HepG2 (cell line): ENCODE data around the gene CLEC9A. TPM values are rescaled to one million over a fixed set of nuclear protein-coding genes. Genes with fewer than 3 reads are reported as not detected.

Source experiments
- ATAC-seq: fragments of 200-7000 bp; cut with Tn5 transposase; 3 replicates; pipeline ENCODE4 v1.9.1; 2020; ENCODE audit warnings: mild to moderate bottlenecking, moderate library complexity
- BruUV-seq: library from RNA; stranded (reverse); fragments of 400-500 nt; replicated peaks from 2 replicates; lab custom pipeline; 2021; lab: Mats Ljungman, UMichigan
- CTCF ChIA-PET: fragments of 300-600 bp; formaldehyde crosslinking; extraction: SDS; loops from one replicate; lab custom pipeline; 2021; ENCODE audit warnings: low total read pairs, inconsistent platforms, low intra/inter-chr PET ratio; lab: Yijun Ruan, JAX
- POLR2A ChIA-PET: fragments of 350-600 bp; sonication (Branson Sonifier 250); formaldehyde crosslinking; loops from one replicate; lab custom pipeline; 2020; ENCODE audit warnings: antibody characterized with exemption, inconsistent platforms; lab: Yijun Ruan, JAX
- DNase-seq: peaks from one replicate; pipeline ENCODE4 v3.0.0-alpha.2; 2015; ENCODE audit warnings: low spot score
- FAIRE-seq: peaks from 3 replicates; lab custom pipeline; 2011; peaks lifted over from hg19 to GRCh38; lab: Jason Lieb, UNC
- H2AFZ ChIP-seq: one replicate; pipeline ENCODE4 v1.6.1; 2011; ENCODE audit warnings: low read length, inconsistent platforms
- H3K27ac ChIP-seq: fragments of 300-600 bp; 3 replicates; pipeline ENCODE4 v1.8.0; 2011; ENCODE audit warnings: mixed run types, mild to moderate bottlenecking, mixed read lengths, low read length, inconsistent platforms; ENCODE audit not compliant: insufficient read depth; ENCODE audit errors: extremely low read length
- H3K27me3 ChIP-seq, 2 experiments: fragments of 200-600 bp in 1 of 2; 2 replicates in 1 of 2; 3 replicates in 1 of 2; pipeline versions ENCODE4 v1.6.0 to v1.8.0; 2011; ENCODE audit warnings: low read length in 2 of 2, mild to moderate bottlenecking in 2 of 2, moderate library complexity in 2 of 2, inconsistent platforms in 1 of 2; ENCODE audit not compliant: insufficient read depth in 2 of 2, control insufficient read depth in 1 of 2
- H3K36me3 ChIP-seq, 2 experiments: fragments of 200-600 bp in 1 of 2; replicated peaks in 1 of 2; 2 replicates in 1 of 2; 3 replicates in 1 of 2; pipeline versions ENCODE4 v1.5.1 to v1.8.0; 2011; ENCODE audit warnings: low read length in 2 of 2, inconsistent platforms in 1 of 2; ENCODE audit not compliant: insufficient read depth in 2 of 2, control insufficient read depth in 1 of 2
- H3K4me1 ChIP-seq: 2 replicates; pipeline ENCODE4 v1.5.1; 2012; ENCODE audit warnings: low read length, inconsistent platforms; ENCODE audit not compliant: insufficient read depth
- H3K4me2 ChIP-seq: 2 replicates; pipeline ENCODE4 v1.6.0; 2011; ENCODE audit warnings: low read depth, low read length, inconsistent platforms
- H3K4me3 ChIP-seq, 3 experiments: fragments of 200-600 bp in 1 of 3; sonication (generic), shearing (Covaris generic) in 1 of 3; replicated peaks in 1 of 3; 2 replicates each; pipeline ENCODE4 v1.5.1; 2011 to 2016; ENCODE audit warnings: low read length in 3 of 3, inconsistent platforms in 2 of 3, low read depth in 2 of 3, mild to moderate bottlenecking in 2 of 3, control low read depth in 1 of 3, mixed read lengths in 1 of 3; ENCODE audit not compliant: insufficient read depth in 1 of 3
- H3K79me2 ChIP-seq: one replicate; pipeline ENCODE4 v1.6.1; 2011; ENCODE audit warnings: low read length, inconsistent platforms; ENCODE audit not compliant: insufficient read depth
- H3K9ac ChIP-seq: 2 replicates; pipeline ENCODE4 v1.6.0; 2011; ENCODE audit warnings: mild to moderate bottlenecking, low read depth, low read length, inconsistent platforms; ENCODE audit not compliant: insufficient read depth
- H3K9me3 ChIP-seq: 2 replicates; pipeline ENCODE4 v1.5.1; 2012; ENCODE audit warnings: mild to moderate bottlenecking, low read length
- H4K20me1 ChIP-seq: 2 replicates; pipeline ENCODE4 v1.6.0; 2011; ENCODE audit warnings: inconsistent platforms, mild to moderate bottlenecking, low read length, moderate library complexity; ENCODE audit not compliant: insufficient read depth
- ETV5 ChIP-seq: IDR thresholded peaks from 2 replicates; pipeline ENCODE4 v1.6.1; 2018; ENCODE audit warnings: missing biosample characterization, missing genetic modification reagents, inconsistent platforms, borderline replicate concordance
- GABPB1 ChIP-seq: IDR thresholded peaks from 2 replicates; pipeline ENCODE4 v1.6.1; 2016; ENCODE audit warnings: mild to moderate bottlenecking, missing genetic modification reagents, moderate library complexity, missing compliant biosample characterization
- GFI1 ChIP-seq: sonication (generic); formaldehyde crosslinking; IDR thresholded peaks from 2 replicates; pipeline ENCODE4 v1.5.0; 2020; ENCODE audit warnings: missing genetic modification reagents, mild to moderate bottlenecking, borderline replicate concordance
- GTF2F1 ChIP-seq: fragments of 150-350 bp; IDR thresholded peaks from 2 replicates; pipeline ENCODE4 v1.6.1; 2014; ENCODE audit warnings: low read length
- MIER2 ChIP-seq: IDR thresholded peaks from 2 replicates; pipeline ENCODE4 v1.6.1; 2016; ENCODE audit warnings: missing biosample characterization, missing genetic modification reagents
- MXI1 ChIP-seq: IDR thresholded peaks from 3 replicates; pipeline ENCODE4 v1.6.1; 2012; ENCODE audit warnings: low read depth, low read length, inconsistent platforms, borderline replicate concordance
- PAF1 ChIP-seq: IDR thresholded peaks from 2 replicates; pipeline ENCODE4 v1.6.1; 2016; ENCODE audit warnings: missing genetic modification reagents, missing compliant biosample characterization
- REPIN1 ChIP-seq: sonication (generic); formaldehyde crosslinking; IDR thresholded peaks from 2 replicates; pipeline ENCODE4 v1.8.0; 2022; ENCODE audit warnings: missing genetic modification reagents, low read depth, mild to moderate bottlenecking, borderline replicate concordance
- ZBTB1 ChIP-seq: sonication (generic); formaldehyde crosslinking; IDR thresholded peaks from 2 replicates; pipeline ENCODE4 v1.4.0; 2020; ENCODE audit warnings: missing genetic modification reagents, borderline replicate concordance
- ZC3H13 ChIP-seq: sonication (generic); formaldehyde crosslinking; IDR thresholded peaks from 2 replicates; pipeline ENCODE4 v1.8.1; 2023; ENCODE audit warnings: mild to moderate bottlenecking, missing genetic modification reagents, moderate library complexity
- ZNF160 ChIP-seq: sonication (generic); formaldehyde crosslinking; IDR thresholded peaks from 2 replicates; pipeline ENCODE4 v1.8.0; 2022; ENCODE audit warnings: mild to moderate bottlenecking, inconsistent platforms, missing genetic modification reagents
- ZNF234 ChIP-seq: sonication (generic); formaldehyde crosslinking; conservative IDR thresholded peaks from 2 replicates; pipeline ENCODE4 v1.5.1; 2020; ENCODE audit warnings: mild to moderate bottlenecking, missing genetic modification reagents
- ZNF354B ChIP-seq: sonication (generic); formaldehyde crosslinking; IDR thresholded peaks from 2 replicates; pipeline ENCODE4 v1.8.0; 2022; ENCODE audit warnings: mild to moderate bottlenecking, missing genetic modification reagents
- ZNF639 ChIP-seq: conservative IDR thresholded peaks from 2 replicates; pipeline ENCODE4 v1.6.1; 2018; ENCODE audit warnings: missing genetic modification reagents
- ZNF773 ChIP-seq: sonication (generic); formaldehyde crosslinking; IDR thresholded peaks from 2 replicates; pipeline ENCODE4 v1.4.0; 2020; ENCODE audit warnings: missing genetic modification reagents, borderline replicate concordance
- WGBS: methylation state at CpG from one replicate; pipeline ENCODE4 v1.1.6; 2017; ENCODE audit warnings: low lambda C conversion rate; 5-methylcytosine and 5-hydroxymethylcytosine counted together
- in situ Hi-C: cut with HindIII; loops from 2 replicates; pipeline ENCODE4 v1.10.0; 2017; ENCODE audit warnings: low pct_unique_long_range_greater_than_20kb; ENCODE audit not compliant: extremely low pct_ligation_motif_present
- intact Hi-C: fragments of 100-400 bp; cut with micrococcal nuclease; formaldehyde crosslinking; loops from one replicate; pipeline ENCODE4 v1.10.0; 2022; ENCODE audit not compliant: unreplicated experiment
- polyA plus RNA-seq, 8 experiments: library from polyadenylated mRNA; depleted of rRNA in 3 of 8; stranded (reverse) in 7 of 8; unstranded in 1 of 8; fragments of >200 nt; fragmentation: Illumina TruSeq in 4 of 8; extraction: Trizol in 4 of 8; gene quantifications; 2 replicates each; pipeline versions ENCODE4 v1.2.1 to v1.2.3, GENCODE V29; 2011 to 2016; ENCODE audit warnings: low read depth in 4 of 8, missing spikeins in 1 of 8, mixed read lengths in 1 of 8; ENCODE audit not compliant: insufficient read depth in 1 of 8
- total RNA-seq, 5 experiments: library from RNA; depleted of rRNA; stranded (reverse); fragments of >200 nt; fragmentation: Illumina TruSeq; extraction: Trizol; gene quantifications; 2 replicates each; pipeline ENCODE4 v1.2.3, GENCODE V29; 2016; ENCODE audit warnings: low read depth in 1 of 5

CLEC9A gene
- total and polyA plus RNA-seq, 2 of the 13 experiments (the other 11 are each of a cell fraction or from before 2014, with no cell fraction given) = not detected

- TF ChIP-seq MXI1 (no peak), ZNF639 (CRISPR knock-in tag) (no peak), ZNF354B (CRISPR knock-in tag) (no peak), GTF2F1 (no peak), MIER2 (CRISPR knock-in tag) (no peak), REPIN1 (CRISPR knock-in tag) (no peak), ZNF234 (CRISPR knock-in tag) (no peak)
These were observed 83.4 kb downstream of the CLEC9A start (continued) for GRCh38 chr12:10113920-10114319.

GRCh38 chr12:10115311-10115710 is 84.8 kb downstream of the CLEC9A start:
- CTCF ChIA-PET = no interaction called here
- Histone ChIP-seq H3K4me1 (no peaks in the 10 kb centered on the region), H3K4me3 (no peak overlapping the region), H3K27ac (no peak overlapping the region), H2AFZ (no peak overlapping the region), H3K36me3 (no peaks in the 10 kb centered on the region), H3K9me3 (no peaks in the 10 kb centered on the region), H3K9ac (no peak overlapping the region), H3K27me3 (peaks cover 0 to 4% of the 10 kb centered on the region in 2 experiments; a peak in 2 of 5 replicates), H3K79me2 (no peaks in the 10 kb centered on the region), H4K20me1 (no peaks in the 10 kb centered on the region), H3K4me2 (no peak overlapping the region)
- TF ChIP-seq ETV5 = no peak
- no peak for TF ChIP-seq GFI1 (CRISPR knock-in tag)
- TF ChIP-seq ZNF160 (CRISPR knock-in tag) = no peak
- TF ChIP-seq ZNF773 (CRISPR knock-in tag) = no peak
- no peak for TF ChIP-seq ZBTB1 (CRISPR knock-in tag)
- no peak for TF ChIP-seq GABPB1 (CRISPR knock-in tag)
- TF ChIP-seq PAF1 (CRISPR knock-in tag) = no peak
- no peak for TF ChIP-seq ZC3H13 (CRISPR knock-in tag)
- POLR2A ChIA-PET = no interaction called here
- 60% methylated on average over 15 of the region's 15 CpGs for WGBS
- BruUV-seq = no TSS peak
- FAIRE-seq = no peak
- intact Hi-C loops (no loop called here), in situ Hi-C loops (no loop called here)
- DNase-seq = no peak
- no peak for ATAC-seq

Other genes starting within 250 kb of the CLEC9A start
- not detected in 2 replicates for gene KLRF1, start 203.2 kb upstream of the CLEC9A start, total RNA-seq (2016; rRNA removed; fragmentation: Illumina TruSeq; extraction: Trizol)
- gene KLRF1, start 203.2 kb upstream of the CLEC9A start, polyA plus RNA-seq (2011; rRNA removed) = not detected in 2 replicates
- gene CLEC2B, start 161.3 kb upstream of the CLEC9A start, total RNA-seq (2016; rRNA removed; fragmentation: Illumina TruSeq; extraction: Trizol) = not detected in 2 replicates
- gene CLEC2B, start 161.3 kb upstream of the CLEC9A start, polyA plus RNA-seq (2011; rRNA removed) = not detected in 2 replicates
- not detected in 2 replicates for gene KLRF2, start 149.2 kb upstream of the CLEC9A start, total RNA-seq (2016; rRNA removed; fragmentation: Illumina TruSeq; extraction: Trizol)
- not detected in 2 replicates for gene KLRF2, start 149.2 kb upstream of the CLEC9A start, polyA plus RNA-seq (2011; rRNA removed)
- gene CLEC2A, start 98.3 kb upstream of the CLEC9A start, total RNA-seq (2016; rRNA removed; fragmentation: Illumina TruSeq; extraction: Trizol) = not detected in 2 replicates
- gene CLEC2A, start 98.3 kb upstream of the CLEC9A start, polyA plus RNA-seq (2011; rRNA removed) = not detected in 2 replicates
- not detected in 2 replicates for gene CLEC12A, start 59.3 kb upstream of the CLEC9A start, total RNA-seq (2016; rRNA removed; fragmentation: Illumina TruSeq; extraction: Trizol)
- not detected in 2 replicates for gene CLEC12A, start 59.3 kb upstream of the CLEC9A start, polyA plus RNA-seq (2011; rRNA removed)
- not detected in 2 replicates for gene CLEC1B, start 31.6 kb upstream of the CLEC9A start, total RNA-seq (2016; rRNA removed; fragmentation: Illumina TruSeq; extraction: Trizol)
- not detected in 2 replicates for gene CLEC1B, start 31.6 kb upstream of the CLEC9A start, polyA plus RNA-seq (2011; rRNA removed)
- gene CLEC12B, start 20.1 kb upstream of the CLEC9A start, total RNA-seq (2016; rRNA removed; fragmentation: Illumina TruSeq; extraction: Trizol) = not detected in 2 replicates
- gene CLEC12B, start 20.1 kb upstream of the CLEC9A start, polyA plus RNA-seq (2011; rRNA removed) = not detected in 2 replicates
- not detected in 2 replicates for gene CLEC1A, start 68.3 kb downstream of the CLEC9A start, total RNA-seq (2016; rRNA removed; fragmentation: Illumina TruSeq; extraction: Trizol)
- not detected in 2 replicates for gene CLEC1A, start 68.3 kb downstream of the CLEC9A start, polyA plus RNA-seq (2011; rRNA removed)
- gene CLEC7A, start 99.5 kb downstream of the CLEC9A start, total RNA-seq (2016; rRNA removed; fragmentation: Illumina TruSeq; extraction: Trizol) = not detected in 2 replicates
- not detected in 2 replicates for gene CLEC7A, start 99.5 kb downstream of the CLEC9A start, polyA plus RNA-seq (2011; rRNA removed)
- gene OLR1, start 141.4 kb downstream of the CLEC9A start, total RNA-seq (2016; rRNA removed; fragmentation: Illumina TruSeq; extraction: Trizol) = not detected in 2 replicates
- not detected in 2 replicates for gene OLR1, start 141.4 kb downstream of the CLEC9A start, polyA plus RNA-seq (2011; rRNA removed)
- gene TMEM52B, start 148.3 kb downstream of the CLEC9A start, total RNA-seq (2016; rRNA removed; fragmentation: Illumina TruSeq; extraction: Trizol) = not detected in 2 replicates
- not detected in 2 replicates for gene TMEM52B, start 148.3 kb downstream of the CLEC9A start, polyA plus RNA-seq (2011; rRNA removed)
- 7.9 and 8.1 TPM in 2 replicates for gene GABARAPL1, start 182.2 kb downstream of the CLEC9A start, total RNA-seq (2016; rRNA removed; fragmentation: Illumina TruSeq; extraction: Trizol)
- 26.1 and 28.1 TPM in 2 replicates for gene GABARAPL1, start 182.2 kb downstream of the CLEC9A start, polyA plus RNA-seq (2011; rRNA removed)